Uterus (tissue), 4 donors: ENCODE results near the gene TBC1D9. TPM values are rescaled to one million over a fixed set of nuclear protein-coding genes. Genes with fewer than 3 reads are reported as not detected.

ENCODE experiments used
- DNase-seq, 2 donors: peaks; one replicate each; pipeline ENCODE4 v3.0.0-alpha.2; 2019 to 2020
- H3K27ac ChIP-seq, 2 donors: fragments of 200-600 bp; sonication (generic); 1 replicate in 1 of 2; 2 replicates in 1 of 2; pipeline ENCODE4 v1.5.1; 2016 to 2018
- H3K27me3 ChIP-seq, 2 donors: fragments of 200-600 bp; sonication (generic); one replicate each; pipeline ENCODE4 v1.5.1; 2018 to 2019; ENCODE audit warnings: control low read depth in 1 of 2
- H3K36me3 ChIP-seq, 2 donors: fragments of 200-600 bp; sonication (generic); one replicate each; pipeline ENCODE4 v1.5.1; 2019; ENCODE audit warnings: control low read depth in 1 of 2
- H3K4me1 ChIP-seq, 2 donors: fragments of 200-600 bp; sonication (generic); one replicate each; pipeline ENCODE4 v1.5.1; 2018 to 2019; ENCODE audit warnings: control low read depth in 1 of 2
- H3K4me3 ChIP-seq, 2 donors: fragments of 200-600 bp; sonication (generic); 1 replicate in 1 of 2; 2 replicates in 1 of 2; pipeline ENCODE4 v1.5.1; 2018 to 2019; ENCODE audit warnings: mild to moderate bottlenecking in 1 of 2
- H3K9me3 ChIP-seq, 2 donors: fragments of 200-600 bp; sonication (generic); one replicate each; pipeline ENCODE4 v1.5.1; 2019; ENCODE audit warnings: control low read depth in 1 of 2
- POLR2A ChIP-seq, 2 donors: fragments of 450-650 bp; IDR thresholded peaks; one replicate each; pipeline ENCODE4 v1.6.1; 2016; ENCODE audit warnings: antibody characterized with exemption in 2 of 2, mild to moderate bottlenecking in 1 of 2, moderate library complexity in 1 of 2
- intact Hi-C: fragments of 100-400 bp; cut with DNase I; formaldehyde crosslinking; loops from one replicate; pipeline ENCODE4 v1.15.1; 2023; ENCODE audit warnings: low total_unique reads
- total RNA-seq, 4 donors: library from RNA; depleted of rRNA in 3 of 4; stranded (reverse); fragments of >200 nt in 3 of 4; gene quantifications; one replicate each; pipeline versions ENCODE4 v1.1.0 to v1.2.4, GENCODE V29; 2014 to 2023
- TF ChIP-seq, protein P1 (sequence below), 4 experiments: fragments of 200-600 bp in 2 of 4; fragments of 450-650 bp in 2 of 4; sonication (generic) in 2 of 4; IDR thresholded peaks; one replicate each; pipeline ENCODE4 v1.5.1; 2016 to 2019; ENCODE audit warnings: antibody characterized with exemption in 4 of 4, mild to moderate bottlenecking in 2 of 4, moderate library complexity in 1 of 4
- donor health status: DM: yes; HTN: yes; CAD: no.

The TBC1D9 gene
- total RNA-seq, 4 donors from 2014 or later, result 3.8 to 48.8 (median 13.3) TPM

- TF ChIP-seq POLR2A (IDR thresholded peaks at IDR 0.05), result no peak
- TF ChIP-seq, protein P1, sequence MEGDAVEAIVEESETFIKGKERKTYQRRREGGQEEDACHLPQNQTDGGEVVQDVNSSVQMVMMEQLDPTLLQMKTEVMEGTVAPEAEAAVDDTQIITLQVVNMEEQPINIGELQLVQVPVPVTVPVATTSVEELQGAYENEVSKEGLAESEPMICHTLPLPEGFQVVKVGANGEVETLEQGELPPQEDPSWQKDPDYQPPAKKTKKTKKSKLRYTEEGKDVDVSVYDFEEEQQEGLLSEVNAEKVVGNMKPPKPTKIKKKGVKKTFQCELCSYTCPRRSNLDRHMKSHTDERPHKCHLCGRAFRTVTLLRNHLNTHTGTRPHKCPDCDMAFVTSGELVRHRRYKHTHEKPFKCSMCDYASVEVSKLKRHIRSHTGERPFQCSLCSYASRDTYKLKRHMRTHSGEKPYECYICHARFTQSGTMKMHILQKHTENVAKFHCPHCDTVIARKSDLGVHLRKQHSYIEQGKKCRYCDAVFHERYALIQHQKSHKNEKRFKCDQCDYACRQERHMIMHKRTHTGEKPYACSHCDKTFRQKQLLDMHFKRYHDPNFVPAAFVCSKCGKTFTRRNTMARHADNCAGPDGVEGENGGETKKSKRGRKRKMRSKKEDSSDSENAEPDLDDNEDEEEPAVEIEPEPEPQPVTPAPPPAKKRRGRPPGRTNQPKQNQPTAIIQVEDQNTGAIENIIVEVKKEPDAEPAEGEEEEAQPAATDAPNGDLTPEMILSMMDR (IDR thresholded peaks at IDR 0.05), result no peak
- DNase-seq, result no peak
- Histone ChIP-seq H3K9me3 (no peaks in the 10 kb centered on the region), H3K27me3 (no peaks in the 10 kb centered on the region), H3K4me3 (no peak overlapping the region), H3K4me1 (no peaks in the 10 kb centered on the region), H3K27ac (no peak overlapping the region), H3K36me3 (no peaks in the 10 kb centered on the region)
- intact Hi-C loops, result no loop called here
These were observed 37.8 kb downstream of the TBC1D9 start for GRCh38 chr4:140718241-140718952.

DNA sequence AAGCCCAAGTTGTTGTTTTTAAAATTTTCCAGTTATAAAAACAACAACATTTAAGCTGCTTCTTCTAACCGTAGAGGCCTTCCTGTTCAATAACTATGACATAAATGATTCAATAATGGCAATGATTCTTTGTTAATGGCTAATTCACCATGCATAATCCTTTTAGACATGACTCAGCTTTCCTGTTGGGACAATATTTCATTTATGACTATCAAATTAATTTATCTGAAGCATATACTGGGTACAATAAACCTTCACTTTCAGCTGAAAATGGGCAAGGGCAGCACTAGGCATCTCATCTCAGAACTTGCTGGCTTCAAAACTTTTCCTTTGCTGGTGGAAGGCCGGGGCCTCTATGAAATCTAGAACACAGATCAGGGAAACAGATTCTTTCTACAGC lies 38.9 kb downstream of the TBC1D9 start:
- H3K4me1 ChIP-seq, result no peaks in the 10 kb centered on the region
- no peak overlapping the region for H3K27ac ChIP-seq
- no peaks in the 10 kb centered on the region for H3K36me3 ChIP-seq
- no peak for DNase-seq
- H3K9me3 ChIP-seq, result no peaks in the 10 kb centered on the region
- intact Hi-C loops, result no loop called here
- TF ChIP-seq, protein P1 (IDR thresholded peaks at IDR 0.05), result no peak
- TF ChIP-seq POLR2A (IDR thresholded peaks at IDR 0.05), result no peak
- H3K27me3 ChIP-seq, result no peaks in the 10 kb centered on the region
- H3K4me3 ChIP-seq, result no peak overlapping the region

DNA sequence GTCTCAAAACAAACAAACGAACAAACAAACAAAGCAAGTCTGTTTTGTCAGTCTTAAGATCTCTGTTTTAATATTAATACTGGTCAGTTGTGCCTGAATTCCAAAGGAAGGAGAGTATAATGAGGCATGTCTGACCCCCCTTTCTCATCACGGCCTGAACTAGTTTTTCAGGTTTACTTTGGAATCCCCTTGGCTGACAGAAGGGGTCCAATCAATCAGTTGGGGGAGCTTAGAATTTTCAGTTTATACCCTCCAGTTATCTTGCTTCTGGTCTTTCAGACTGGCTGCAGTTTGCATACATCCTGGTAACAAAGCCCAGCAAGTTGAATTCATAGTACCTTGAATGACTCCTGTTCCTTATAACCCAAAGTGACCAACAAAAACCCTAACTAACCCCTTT lies 41.1 kb downstream of the TBC1D9 start:
- Histone ChIP-seq H3K9me3 (no peaks in the 10 kb centered on the region), H3K4me3 (no peak overlapping the region), H3K4me1 (no peaks in the 10 kb centered on the region), H3K27me3 (no peaks in the 10 kb centered on the region), H3K36me3 (no peaks in the 10 kb centered on the region), H3K27ac (no peak overlapping the region)
- DNase-seq, result no peak
- no peak for TF ChIP-seq POLR2A (IDR thresholded peaks at IDR 0.05)
- TF ChIP-seq, protein P1 (IDR thresholded peaks at IDR 0.05), result no peak
- intact Hi-C loops, result no loop called here

DNA sequence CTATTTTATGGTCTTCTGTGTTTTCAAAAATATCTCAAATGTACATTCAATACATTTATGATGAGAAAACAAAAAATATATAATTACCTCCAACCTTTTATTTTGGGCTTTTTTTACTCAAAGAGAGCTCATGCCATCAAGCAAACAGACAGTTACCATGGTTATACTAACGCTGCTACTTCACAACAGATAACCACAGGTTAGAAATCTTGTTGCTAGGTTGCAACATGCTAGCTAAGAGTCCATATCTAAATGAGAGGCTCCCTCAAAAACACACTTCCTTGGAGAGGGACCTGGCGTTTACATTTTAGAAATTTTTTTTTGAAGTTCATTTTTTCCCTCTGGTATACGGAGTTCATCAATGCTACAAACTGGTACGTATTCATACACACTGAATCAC lies 44.3 kb downstream of the TBC1D9 start:
- intact Hi-C loops, result no loop called here
- no peaks in the 10 kb centered on the region for H3K4me1 ChIP-seq
- H3K9me3 ChIP-seq, result no peaks in the 10 kb centered on the region
- H3K4me3 ChIP-seq, result no peak overlapping the region
- no peak overlapping the region for H3K27ac ChIP-seq
- no peak for TF ChIP-seq POLR2A (IDR thresholded peaks at IDR 0.05)
- TF ChIP-seq, protein P1 (IDR thresholded peaks at IDR 0.05), result no peak
- H3K36me3 ChIP-seq, result no peaks in the 10 kb centered on the region
- no peak for DNase-seq
- no peaks in the 10 kb centered on the region for H3K27me3 ChIP-seq

GRCh38 chr4:140710908-140711622 lies 45.1 kb downstream of the TBC1D9 start:
- no peak for DNase-seq
- Histone ChIP-seq H3K27me3 (no peaks in the 10 kb centered on the region), H3K4me1 (no peaks in the 10 kb centered on the region), H3K27ac (no peak overlapping the region), H3K4me3 (no peak overlapping the region), H3K9me3 (no peaks in the 10 kb centered on the region), H3K36me3 (no peaks in the 10 kb centered on the region)
- intact Hi-C loops, result no loop called here
- no peak for TF ChIP-seq POLR2A (IDR thresholded peaks at IDR 0.05)
- TF ChIP-seq, protein P1 (IDR thresholded peaks at IDR 0.05), result no peak
